ENCODE data around the gene FA2H.
"Not testable (repeated sequence)": the region's sequence is repeated elsewhere in the genome, so short reads cannot be mapped to it uniquely, and the experiment has no call there.

The FA2H gene

DNA sequence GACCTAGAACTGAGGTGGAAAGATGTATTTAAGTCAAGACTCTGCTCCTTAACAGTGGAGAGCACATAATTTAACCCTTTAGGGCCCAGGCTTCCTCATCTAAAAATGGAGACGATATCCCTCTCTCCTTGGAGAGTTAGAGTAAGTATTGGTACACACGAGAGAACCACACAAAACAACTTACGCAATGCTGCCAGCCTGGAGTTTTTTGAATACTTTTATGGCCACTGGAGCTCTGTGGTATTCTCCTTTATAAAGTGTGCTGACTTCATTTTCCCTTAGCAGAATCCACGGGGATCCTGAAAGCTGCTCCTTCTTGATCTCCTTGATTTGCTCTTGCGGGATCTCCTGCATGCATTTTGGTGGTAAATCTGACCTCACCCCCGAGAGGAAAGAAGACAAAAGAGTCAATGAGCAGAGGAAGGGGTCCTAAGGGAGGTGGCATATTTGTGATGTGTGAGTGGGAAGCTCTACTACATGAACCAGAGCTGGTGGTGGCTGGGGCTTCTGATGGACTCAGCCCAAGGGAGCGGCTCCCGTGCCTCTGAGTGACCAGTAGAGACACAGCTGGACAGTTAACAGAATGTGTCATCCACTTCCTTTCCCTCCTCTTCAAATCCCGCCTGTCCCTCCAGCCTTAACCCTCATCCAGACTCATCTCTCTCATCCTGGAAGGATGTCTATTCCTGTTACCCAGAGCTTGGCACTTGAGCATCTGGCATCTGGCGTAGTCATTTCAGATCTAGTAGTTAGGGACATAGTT lies 83.3 kb downstream of the FA2H start:
- TF ChIP-seq, protein P1, sequence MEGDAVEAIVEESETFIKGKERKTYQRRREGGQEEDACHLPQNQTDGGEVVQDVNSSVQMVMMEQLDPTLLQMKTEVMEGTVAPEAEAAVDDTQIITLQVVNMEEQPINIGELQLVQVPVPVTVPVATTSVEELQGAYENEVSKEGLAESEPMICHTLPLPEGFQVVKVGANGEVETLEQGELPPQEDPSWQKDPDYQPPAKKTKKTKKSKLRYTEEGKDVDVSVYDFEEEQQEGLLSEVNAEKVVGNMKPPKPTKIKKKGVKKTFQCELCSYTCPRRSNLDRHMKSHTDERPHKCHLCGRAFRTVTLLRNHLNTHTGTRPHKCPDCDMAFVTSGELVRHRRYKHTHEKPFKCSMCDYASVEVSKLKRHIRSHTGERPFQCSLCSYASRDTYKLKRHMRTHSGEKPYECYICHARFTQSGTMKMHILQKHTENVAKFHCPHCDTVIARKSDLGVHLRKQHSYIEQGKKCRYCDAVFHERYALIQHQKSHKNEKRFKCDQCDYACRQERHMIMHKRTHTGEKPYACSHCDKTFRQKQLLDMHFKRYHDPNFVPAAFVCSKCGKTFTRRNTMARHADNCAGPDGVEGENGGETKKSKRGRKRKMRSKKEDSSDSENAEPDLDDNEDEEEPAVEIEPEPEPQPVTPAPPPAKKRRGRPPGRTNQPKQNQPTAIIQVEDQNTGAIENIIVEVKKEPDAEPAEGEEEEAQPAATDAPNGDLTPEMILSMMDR (conservative IDR thresholded peaks at IDR 0.05) = no peak
- no peak overlapping the region for H3K27ac ChIP-seq

DNA sequence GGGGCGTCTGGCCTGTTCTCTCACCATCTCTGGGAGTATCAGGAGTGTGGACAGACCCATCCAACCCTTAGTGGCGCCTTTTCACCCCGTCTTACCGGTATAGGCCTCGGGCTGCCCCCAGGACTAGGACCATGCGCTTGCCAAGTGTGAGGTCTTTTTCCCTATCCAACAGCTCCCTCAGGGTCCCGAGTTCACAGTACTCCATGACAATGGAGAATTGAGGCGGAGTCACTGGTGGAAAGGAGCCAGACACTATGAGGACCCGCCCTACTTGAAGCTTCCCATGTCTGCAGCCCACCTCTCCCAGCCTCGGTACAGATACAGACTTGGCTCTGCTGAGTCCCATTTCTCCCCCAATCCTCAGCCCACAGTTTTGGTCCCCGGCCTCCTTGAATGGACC lies 92.1 kb downstream of the FA2H start:
- no peak overlapping the region for H3K27ac ChIP-seq
- TF ChIP-seq, protein P1 (conservative IDR thresholded peaks at IDR 0.05) = no peak

DNA sequence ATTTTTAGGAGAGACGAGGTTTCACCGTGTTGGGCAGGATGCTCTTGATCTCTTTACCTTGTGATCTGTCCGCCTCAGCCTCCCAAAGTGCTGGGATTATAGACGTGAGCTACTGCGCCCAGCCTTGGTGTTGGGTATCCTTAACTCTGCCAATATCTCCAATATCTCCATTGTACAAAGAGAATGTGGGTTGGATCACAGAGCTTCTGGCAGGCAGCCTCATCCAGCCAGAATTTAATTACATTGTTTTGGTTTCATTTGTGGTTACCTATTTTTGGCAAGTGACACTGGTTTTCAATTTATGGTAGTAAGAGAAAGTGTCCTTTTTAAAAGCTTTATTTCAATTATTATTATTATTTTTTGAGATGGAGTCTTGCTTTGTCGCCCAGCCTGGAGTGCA lies 93.9 kb downstream of the FA2H start:
- no peak overlapping the region for H3K27ac ChIP-seq
- TF ChIP-seq, protein P1 (conservative IDR thresholded peaks at IDR 0.05) = no peak

DNA sequence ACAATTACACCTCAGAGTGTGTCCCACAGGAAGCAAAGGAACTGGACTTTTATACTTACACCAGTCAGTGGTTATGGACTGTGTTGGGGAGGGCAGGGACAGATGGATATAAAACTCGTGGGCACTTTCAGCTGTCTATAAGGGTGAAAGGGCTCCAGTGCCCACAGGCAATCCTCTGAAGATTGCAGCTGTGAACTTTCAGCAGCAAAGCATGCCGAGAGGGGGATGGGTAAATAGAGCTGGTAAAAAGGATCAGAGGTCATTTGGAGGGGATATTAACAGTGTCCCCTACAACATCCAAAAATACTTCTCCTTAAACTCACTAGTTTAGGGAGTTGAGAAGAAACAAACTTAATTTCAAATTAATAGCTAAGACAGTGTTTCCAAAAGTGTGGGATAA lies 94.6 kb downstream of the FA2H start:
- TF ChIP-seq, protein P1 (conservative IDR thresholded peaks at IDR 0.05) = no peak
- no peak overlapping the region for H3K27ac ChIP-seq

DNA sequence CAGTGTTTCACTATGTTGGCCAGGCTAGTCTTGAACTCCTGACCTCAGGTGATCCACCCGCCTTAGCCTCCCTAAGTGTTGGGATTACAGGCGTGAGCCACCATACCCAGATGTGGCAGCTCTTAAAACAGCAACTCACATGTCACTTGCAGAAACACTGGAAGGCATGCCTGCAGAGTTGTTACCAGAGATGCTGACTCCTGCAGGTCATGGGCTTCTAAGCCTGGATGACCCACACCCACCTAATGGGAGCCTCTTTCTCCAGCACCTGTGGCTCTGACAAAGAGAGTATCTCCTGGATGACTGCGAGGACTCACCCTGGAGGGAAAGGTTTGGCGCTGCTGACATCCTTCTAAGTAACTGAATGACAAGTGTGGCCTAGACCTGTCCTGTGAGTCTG lies 96.8 kb downstream of the FA2H start:
- TF ChIP-seq, protein P1 (conservative IDR thresholded peaks at IDR 0.05) = no peak
- H3K27ac ChIP-seq = no peak overlapping the region

DNA sequence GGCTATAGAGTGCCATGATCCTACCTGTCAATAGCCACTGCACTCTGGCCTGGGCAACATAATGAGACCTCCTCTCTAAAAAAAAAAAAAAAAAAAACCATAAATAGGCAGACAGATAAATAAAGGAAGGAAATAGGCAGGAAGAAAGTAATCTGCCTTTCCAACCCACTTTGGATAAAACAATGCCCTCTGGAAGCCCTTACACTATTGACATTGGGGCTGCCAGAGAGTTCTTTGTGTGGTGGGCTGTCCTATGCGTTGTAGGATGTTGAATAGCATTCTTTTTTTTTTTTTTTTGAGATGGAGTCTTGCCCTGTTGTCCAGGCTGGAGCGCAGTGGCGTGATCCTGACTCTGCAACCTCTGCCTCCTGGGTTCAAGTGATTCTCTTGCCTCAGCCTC lies 100.7 kb downstream of the FA2H start:
- TF ChIP-seq, protein P1 (conservative IDR thresholded peaks at IDR 0.05) = no peak
- no peak overlapping the region for H3K27ac ChIP-seq

DNA sequence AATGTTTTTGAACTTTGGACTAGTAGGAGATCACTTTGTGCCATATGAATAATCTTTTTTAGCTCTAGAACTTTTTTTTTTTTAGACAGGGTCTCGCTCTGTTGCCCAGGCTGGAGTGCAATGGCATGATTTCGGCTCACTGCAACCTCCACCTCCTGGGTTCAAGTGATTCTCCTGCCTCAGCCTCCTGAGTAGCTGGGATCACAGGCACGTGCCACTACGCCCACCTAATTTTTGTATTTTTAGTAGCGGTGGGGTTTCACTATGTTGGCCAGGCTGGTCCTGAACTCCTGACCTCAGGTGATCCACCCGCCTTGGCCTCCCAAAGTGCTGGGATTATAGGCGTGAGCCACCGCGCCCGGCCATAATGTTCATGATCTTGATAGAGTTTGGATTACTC lies 105.7 kb downstream of the FA2H start:
- H3K27ac ChIP-seq = not testable (repeated sequence)

DNA sequence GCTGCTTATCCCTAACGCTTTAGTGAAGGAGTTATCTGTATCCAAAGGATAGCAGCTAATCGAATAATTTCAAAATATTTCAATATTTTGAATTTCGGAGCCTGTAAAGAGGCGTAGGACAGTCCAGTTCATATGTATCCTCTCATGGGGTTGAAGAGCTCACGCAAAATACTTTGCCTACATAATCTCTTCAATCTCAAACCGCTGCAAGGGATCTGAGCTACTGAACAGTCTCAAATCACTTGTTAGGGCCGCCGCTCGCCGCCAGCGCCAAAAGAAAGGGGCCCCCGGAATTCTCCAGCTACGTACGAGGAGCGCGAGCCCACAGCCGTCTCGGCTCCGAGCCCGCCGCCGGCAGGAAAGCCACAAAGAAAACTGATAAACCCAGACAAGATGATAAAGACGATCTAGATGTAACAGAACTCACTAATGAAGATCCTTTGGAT lies 107.3 kb downstream of the FA2H start:
- TF ChIP-seq, protein P1 (conservative IDR thresholded peaks at IDR 0.05) = no peak
- H3K27ac ChIP-seq = peak overlapping the region; percentile 71; the same call in 1 of the 2 replicates

Data from VCaP (cell line).